Vagina (tissue), 2 donors: ENCODE results near the gene POLR2E. TPM values are rescaled to one million over a fixed set of nuclear protein-coding genes. Genes with fewer than 3 reads are reported as not detected.

Experiments used
- DNase-seq, 2 donors: peaks; one replicate each; pipeline ENCODE4 v3.0.0-alpha.2; 2017; ENCODE audit errors: extremely low spot score in 2 of 2
- H3K27ac ChIP-seq: fragments of 200-600 bp; sonication (generic); one replicate; pipeline ENCODE4 v1.5.1; 2019
- H3K27me3 ChIP-seq: fragments of 200-600 bp; sonication (generic); one replicate; pipeline ENCODE4 v1.5.1; 2019
- H3K36me3 ChIP-seq, 2 donors: fragments of 200-600 bp; sonication (generic); one replicate each; pipeline ENCODE4 v1.5.1; 2017 to 2019
- H3K4me1 ChIP-seq: fragments of 200-600 bp; sonication (generic); one replicate; pipeline ENCODE4 v1.5.1; 2019
- H3K4me3 ChIP-seq, 2 donors: fragments of 200-600 bp; sonication (generic); 1 replicate in 1 of 2; 2 replicates in 1 of 2; pipeline ENCODE4 v1.5.1; 2016 to 2019
- H3K9me3 ChIP-seq: fragments of 200-600 bp; sonication (generic); one replicate; pipeline ENCODE4 v1.5.1; 2019
- POLR2A ChIP-seq, 2 donors: fragments of 450-650 bp; IDR thresholded peaks; one replicate each; pipeline ENCODE4 v1.6.1; 2017; ENCODE audit warnings: antibody characterized with exemption in 2 of 2, mild to moderate bottlenecking in 2 of 2, moderate library complexity in 2 of 2
- POLR2AphosphoS5 ChIP-seq, 2 donors: sonication (generic); formaldehyde crosslinking; IDR thresholded peaks; one replicate each; pipeline ENCODE4 v1.9.0; 2017; ENCODE audit warnings: antibody characterized with exemption in 2 of 2, mild to moderate bottlenecking in 2 of 2, low read depth in 1 of 2; ENCODE audit not compliant: insufficient read depth in 1 of 2
- intact Hi-C: fragments of 100-400 bp; cut with DNase I; formaldehyde crosslinking; loops from one replicate; pipeline ENCODE4 v1.15.1; 2023
- total RNA-seq: library from RNA; depleted of rRNA; stranded (reverse); fragments of >200 nt; gene quantifications from one replicate; pipeline ENCODE4 v1.2.3, GENCODE V29; 2016
- TF ChIP-seq, protein P1 (sequence below), 3 experiments: fragments of 450-650 bp in 2 of 3; fragments of 200-600 bp in 1 of 3; sonication (generic) in 1 of 3; IDR thresholded peaks; one replicate each; pipeline ENCODE4 v1.5.1; 2017 to 2019; ENCODE audit warnings: antibody characterized with exemption in 3 of 3, mild to moderate bottlenecking in 2 of 3, moderate library complexity in 2 of 3

POLR2E gene
- total RNA-seq, 1 donor from 2014 or later, result 83.7 TPM

DNA sequence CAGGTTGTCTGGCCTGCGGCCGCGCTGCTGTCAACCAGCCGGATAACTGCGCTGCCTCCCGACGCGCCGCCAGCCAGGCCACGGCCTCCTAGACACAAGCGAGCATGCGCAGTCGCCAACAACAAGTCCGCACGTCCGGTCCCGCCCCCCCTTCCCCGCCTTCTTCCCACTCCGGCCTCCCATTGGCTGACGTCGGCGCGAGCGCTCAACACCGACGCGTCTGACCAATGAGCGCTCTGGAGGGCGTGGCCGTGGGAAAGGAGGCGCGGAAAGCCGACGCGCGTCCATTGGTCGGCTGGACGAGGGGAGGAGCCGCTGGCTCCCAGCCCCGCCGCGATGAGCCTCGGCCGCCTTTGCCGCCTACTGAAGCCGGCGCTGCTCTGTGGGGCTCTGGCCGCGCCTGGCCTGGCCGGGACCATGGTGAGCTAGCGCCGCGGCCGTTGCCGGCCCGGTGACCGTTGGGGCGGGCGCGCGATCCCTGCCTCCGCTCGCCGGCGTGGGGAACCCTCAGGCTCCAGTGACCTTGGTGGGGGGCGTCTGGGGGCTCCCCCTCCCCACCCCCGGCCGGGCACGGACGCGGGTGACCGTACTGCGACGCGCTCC, 8.6 kb upstream of the POLR2E start, which contains the start of gene GPX4:
TSS of gene GPX4 (plus strand) at position 287 of the 603 bp plus-strand sequence. CDS start at position 337, 50 bp downstream.
- DNase-seq, result peak; percentile 99
- TF ChIP-seq, protein P1, sequence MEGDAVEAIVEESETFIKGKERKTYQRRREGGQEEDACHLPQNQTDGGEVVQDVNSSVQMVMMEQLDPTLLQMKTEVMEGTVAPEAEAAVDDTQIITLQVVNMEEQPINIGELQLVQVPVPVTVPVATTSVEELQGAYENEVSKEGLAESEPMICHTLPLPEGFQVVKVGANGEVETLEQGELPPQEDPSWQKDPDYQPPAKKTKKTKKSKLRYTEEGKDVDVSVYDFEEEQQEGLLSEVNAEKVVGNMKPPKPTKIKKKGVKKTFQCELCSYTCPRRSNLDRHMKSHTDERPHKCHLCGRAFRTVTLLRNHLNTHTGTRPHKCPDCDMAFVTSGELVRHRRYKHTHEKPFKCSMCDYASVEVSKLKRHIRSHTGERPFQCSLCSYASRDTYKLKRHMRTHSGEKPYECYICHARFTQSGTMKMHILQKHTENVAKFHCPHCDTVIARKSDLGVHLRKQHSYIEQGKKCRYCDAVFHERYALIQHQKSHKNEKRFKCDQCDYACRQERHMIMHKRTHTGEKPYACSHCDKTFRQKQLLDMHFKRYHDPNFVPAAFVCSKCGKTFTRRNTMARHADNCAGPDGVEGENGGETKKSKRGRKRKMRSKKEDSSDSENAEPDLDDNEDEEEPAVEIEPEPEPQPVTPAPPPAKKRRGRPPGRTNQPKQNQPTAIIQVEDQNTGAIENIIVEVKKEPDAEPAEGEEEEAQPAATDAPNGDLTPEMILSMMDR (IDR thresholded peaks at IDR 0.05), result no peak
- peak; percentile 96 to 98 for TF ChIP-seq POLR2AphosphoS5 (IDR thresholded peaks at IDR 0.05; ENCODE audit: insufficient read depth in 1 of 2, low read depth in 1 of 2)
- peak; percentile 14 to 89 for TF ChIP-seq POLR2A (IDR thresholded peaks at IDR 0.05)
- Histone ChIP-seq H3K27me3 (no peaks in the 10 kb centered on the region), H3K4me1 (peaks cover 66% of the 10 kb centered on the region), H3K4me3 (peak within 1 kb of the TSS; percentile 86 to 92), H3K27ac (peak within 1 kb of the TSS; percentile 99), H3K9me3 (no peaks in the 10 kb centered on the region), H3K36me3 (peaks cover 0 to 19% of the 10 kb centered on the region in 2 donors)
- intact Hi-C loops, result loop anchor here (5.0 kb wide), 1 partner anchor 77 kb away; the partner anchor contains the start of gene CNN2

DNA sequence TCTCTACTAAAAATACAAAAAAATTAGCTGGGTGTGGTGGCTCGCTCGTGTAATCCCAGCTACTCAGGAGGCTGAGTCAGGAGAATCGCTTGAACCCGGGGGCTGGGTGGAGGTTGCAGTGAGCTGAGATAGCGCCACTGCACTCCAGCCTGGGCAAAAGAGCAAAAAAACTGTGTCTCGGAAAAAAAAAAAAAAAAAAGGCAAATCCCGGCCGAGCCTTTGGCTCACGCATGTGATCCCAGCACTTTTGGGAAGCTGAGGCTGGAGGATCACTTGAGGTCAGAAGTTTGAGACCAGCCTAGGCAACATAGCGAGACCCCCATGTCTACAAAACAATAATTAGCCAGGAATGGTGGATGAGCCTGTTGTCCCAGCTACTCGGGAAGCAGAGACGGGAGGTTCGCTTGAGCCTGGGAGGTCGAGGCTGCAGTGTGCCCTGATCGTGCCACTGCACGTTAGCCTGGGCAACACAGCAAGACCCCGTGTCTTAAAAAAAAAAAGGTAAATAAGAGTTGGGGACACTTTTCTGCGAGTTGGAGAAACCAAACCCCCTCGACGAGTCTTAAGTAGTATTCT, 8.0 kb upstream of the POLR2E start:
- no peak for TF ChIP-seq POLR2A (IDR thresholded peaks at IDR 0.05)
- no peak for TF ChIP-seq POLR2AphosphoS5 (IDR thresholded peaks at IDR 0.05; ENCODE audit: insufficient read depth in 1 of 2, low read depth in 1 of 2)
- TF ChIP-seq, protein P1 (IDR thresholded peaks at IDR 0.05), result no peak
- intact Hi-C loops, result loop anchor here (5.0 kb wide), 1 partner anchor 76 kb away; the partner anchor contains the start of gene CNN2
- peaks cover 0 to 16% of the 10 kb centered on the region in 2 donors for H3K36me3 ChIP-seq
- H3K27ac ChIP-seq, result peak overlapping the region; percentile 99
- peaks cover 72% of the 10 kb centered on the region for H3K4me1 ChIP-seq
- DNase-seq, result no peak
- no peaks in the 10 kb centered on the region for H3K9me3 ChIP-seq
- peak overlapping the region; percentile 29 to 30 for H3K4me3 ChIP-seq
- no peaks in the 10 kb centered on the region for H3K27me3 ChIP-seq

DNA sequence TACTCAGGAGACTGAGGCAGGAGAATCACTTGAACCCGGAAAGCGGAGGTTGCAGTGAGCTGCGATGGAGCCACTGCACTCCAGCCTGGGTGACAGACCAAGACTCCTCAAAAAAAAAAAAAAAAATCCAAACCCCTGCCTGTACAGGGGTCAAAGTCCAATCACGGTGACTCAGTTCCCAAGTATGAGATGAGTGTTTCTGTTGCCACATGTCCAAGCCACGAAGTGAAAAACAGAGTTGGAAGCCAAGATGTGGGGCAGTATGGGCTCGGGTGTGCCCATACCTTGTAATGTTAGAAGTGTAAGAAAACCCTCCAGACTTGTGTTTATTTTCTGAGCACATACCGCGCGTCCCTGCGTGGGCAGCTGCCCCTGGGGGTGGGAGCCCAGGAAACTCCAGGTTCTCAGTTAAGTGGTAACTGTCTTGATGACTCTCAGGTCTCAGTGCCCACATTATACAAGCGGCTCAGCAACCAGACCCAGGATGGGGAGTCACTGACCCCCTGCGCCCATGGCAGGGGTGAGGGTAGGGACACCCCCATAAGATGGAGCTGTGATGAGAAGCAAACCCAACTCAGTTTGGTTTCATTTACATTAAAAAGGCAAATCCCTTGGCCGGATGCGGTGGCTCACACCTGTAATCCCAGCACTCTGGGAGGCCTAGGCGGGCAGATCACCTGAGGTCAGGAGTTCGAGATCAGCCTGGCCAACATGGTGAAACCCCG, 7.4 kb upstream of the POLR2E start:
- Histone ChIP-seq H3K27ac (peak overlapping the region; percentile 99), H3K36me3 (peaks cover 0 to 12% of the 10 kb centered on the region in 2 donors), H3K9me3 (no peaks in the 10 kb centered on the region), H3K4me1 (peaks cover 74% of the 10 kb centered on the region), H3K4me3 (peak overlapping the region in 1 of 2 donors; percentile 1), H3K27me3 (no peaks in the 10 kb centered on the region)
- TF ChIP-seq POLR2AphosphoS5 (IDR thresholded peaks at IDR 0.05; ENCODE audit: insufficient read depth in 1 of 2, low read depth in 1 of 2), result peak in 1 of 2 donors; percentile 75
- TF ChIP-seq, protein P1 (IDR thresholded peaks at IDR 0.05), result no peak
- peak in 1 of 2 donors; percentile 97 for DNase-seq
- intact Hi-C loops, result loop anchor here (5.0 kb wide), 1 partner anchor 75 kb away; the partner anchor contains the start of gene CNN2

DNA sequence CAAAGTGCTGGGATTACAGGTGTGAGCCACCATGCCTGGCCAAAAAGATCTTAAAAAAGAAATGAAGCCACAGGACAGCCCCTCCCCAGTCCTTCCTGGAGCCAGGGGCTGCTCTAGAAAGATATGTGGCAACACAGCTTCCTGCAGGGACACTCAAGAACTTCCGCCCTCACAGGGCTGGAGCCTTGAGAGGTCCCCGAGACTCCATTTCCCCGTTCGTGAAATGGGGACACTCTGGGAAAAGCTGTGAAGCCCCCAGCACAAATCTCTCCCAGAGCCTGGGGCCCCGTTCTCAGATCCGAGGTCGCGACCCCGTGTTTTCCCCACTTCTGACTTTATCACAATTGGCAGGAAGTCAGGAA, 6.1 kb upstream of the POLR2E start:
- H3K4me3 ChIP-seq, result no peak overlapping the region
- no peaks in the 10 kb centered on the region for H3K36me3 ChIP-seq
- peak overlapping the region; percentile 99 for H3K27ac ChIP-seq
- no peaks in the 10 kb centered on the region for H3K9me3 ChIP-seq
- H3K27me3 ChIP-seq, result no peaks in the 10 kb centered on the region
- peaks cover 63% of the 10 kb centered on the region for H3K4me1 ChIP-seq
- no peak for DNase-seq
- intact Hi-C loops, result loop anchor here (5.0 kb wide), 1 partner anchor 74 kb away; the partner anchor contains the start of gene CNN2
- TF ChIP-seq POLR2A (IDR thresholded peaks at IDR 0.05) (no peak), POLR2AphosphoS5 (IDR thresholded peaks at IDR 0.05; ENCODE audit: insufficient read depth in 1 of 2, low read depth in 1 of 2) (no peak)
- TF ChIP-seq, protein P1 (IDR thresholded peaks at IDR 0.05), result no peak
